ENCODE measurements around the gene NIPAL1.

Gene NIPAL1

DNA sequence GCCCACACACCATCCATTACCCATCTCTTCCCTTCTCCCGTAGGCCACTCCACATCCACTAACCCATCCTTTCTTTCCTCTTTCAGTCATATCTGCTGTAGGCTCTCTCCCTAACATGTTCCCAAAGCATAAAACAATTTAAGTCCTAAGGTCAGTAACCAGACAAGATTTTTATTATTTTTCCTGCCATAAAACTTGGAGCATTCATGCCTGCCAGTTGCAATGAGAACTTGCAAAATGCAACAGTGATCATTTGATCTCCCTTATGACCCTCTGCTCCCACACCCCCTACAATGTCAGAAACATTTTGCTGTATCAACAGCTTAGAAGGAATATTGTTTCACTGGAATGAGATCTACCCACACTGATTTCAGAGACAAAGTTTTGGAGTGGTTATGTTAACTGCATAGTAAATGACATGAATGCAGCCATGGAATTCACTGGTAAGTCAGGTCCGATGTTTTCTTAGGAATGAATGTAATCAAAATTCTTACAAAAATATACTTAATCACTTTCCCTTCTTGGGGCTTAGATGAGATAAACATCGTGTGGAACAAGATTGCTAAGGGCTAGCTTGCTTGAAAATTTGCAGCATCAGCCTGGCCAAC lies 5.7 kb downstream of the NIPAL1 start:
- Histone ChIP-seq H4K91ac (ENCODE audit: low read depth, low read length, poor library complexity) (no peak overlapping the region), H3K4ac (ENCODE audit: low read length) (no peak overlapping the region), H3K4me1 (ENCODE audit: control insufficient read depth in 2 of 2, insufficient read depth in 1 of 2, low read depth in 1 of 2, low read length in 2 of 2) (peaks cover 0 to 2% of the 10 kb centered on the region in 2 donors), H3K79me1 (ENCODE audit: low read depth, low read length) (no peaks in the 10 kb centered on the region), H3K36me3 (replicated peaks in 1 of 2; ENCODE audit: control insufficient read depth in 2 of 2, insufficient read depth in 2 of 2, low read length in 2 of 2) (no peaks in the 10 kb centered on the region), H3K23ac (ENCODE audit: low read depth, low read length, poor library complexity) (no peak overlapping the region), H4K8ac (ENCODE audit: low read depth, low read length) (no peak overlapping the region), H2BK12ac (ENCODE audit: low read length) (no peak overlapping the region), H2AK5ac (ENCODE audit: low read depth, low read length) (no peak overlapping the region), H3K18ac (ENCODE audit: low read length) (no peak overlapping the region), H3K14ac (ENCODE audit: low read length) (no peak overlapping the region), H2BK120ac (ENCODE audit: low read depth, low read length) (no peak overlapping the region), H2AFZ (ENCODE audit: low read length) (no peak overlapping the region), H3K9ac (ENCODE audit: low read depth, low read length, poor library complexity) (no peak overlapping the region), H3K27me3 (ENCODE audit: control insufficient read depth in 3 of 3, insufficient read depth in 3 of 3, low read depth in 1 of 3, low read length in 3 of 3) (peaks cover 0 to 16% (median 13%) of the 10 kb centered on the region in 3 experiments), H2BK15ac (ENCODE audit: low read length) (no peak overlapping the region), H2BK5ac (ENCODE audit: low read length) (no peak overlapping the region), H3K4me3 (ENCODE audit: low read length in 2 of 2) (no peak overlapping the region), H3K27ac (replicated peaks; ENCODE audit: low read length) (no peak overlapping the region), H3K9me3 (replicated peaks in 1 of 2; ENCODE audit: control insufficient read depth in 2 of 2, insufficient read depth in 1 of 2, low read depth in 1 of 2, low read length in 2 of 2) (peaks cover 0 to 1% of the 10 kb centered on the region in 2 donors), H3K4me2 (ENCODE audit: insufficient read depth, low read length, poor library complexity, severe bottlenecking) (no peak overlapping the region)
- 100% methylated on average over 1 of the region's 3 CpGs; no CpG with 5 or more reads in 1 of the 2 donors for WGBS, 2 donors (ENCODE audit: extremely low coverage in 2 of 2, insufficient read length in 2 of 2, insufficient replicate concordance in 1 of 2)
- no peak for DNase-seq (ENCODE audit: low spot score)

- no peak overlapping the region for H2BK120ac ChIP-seq (ENCODE audit: low read depth, low read length)
- H2BK15ac ChIP-seq (ENCODE audit: low read length), result no peak overlapping the region
- no peaks in the 10 kb centered on the region for H3K79me1 ChIP-seq (ENCODE audit: low read depth, low read length)
- H4K8ac ChIP-seq (ENCODE audit: low read depth, low read length), result no peak overlapping the region
- no peak overlapping the region for H3K4me2 ChIP-seq (ENCODE audit: insufficient read depth, low read length, poor library complexity, severe bottlenecking)
- no peak overlapping the region for H3K18ac ChIP-seq (ENCODE audit: low read length)
- H2BK5ac ChIP-seq (ENCODE audit: low read length), result no peak overlapping the region
- H3K27ac ChIP-seq (replicated peaks; ENCODE audit: low read length), result no peak overlapping the region
- no peak overlapping the region for H4K91ac ChIP-seq (ENCODE audit: low read depth, low read length, poor library complexity)
- H2AK5ac ChIP-seq (ENCODE audit: low read depth, low read length), result no peak overlapping the region
- peaks cover 0 to 1% (median 0%) of the 10 kb centered on the region in 3 experiments for H3K27me3 ChIP-seq (ENCODE audit: control insufficient read depth in 3 of 3, insufficient read depth in 3 of 3, low read depth in 1 of 3, low read length in 3 of 3)
- no peak overlapping the region for H3K4me3 ChIP-seq (ENCODE audit: low read length in 2 of 2)
- H2AFZ ChIP-seq (ENCODE audit: low read length), result no peak overlapping the region
- no peaks in the 10 kb centered on the region for H3K36me3 ChIP-seq (replicated peaks in 1 of 2; ENCODE audit: control insufficient read depth in 2 of 2, insufficient read depth in 2 of 2, low read length in 2 of 2)
- no CpG with 5 or more reads among the region's 4 CpGs for WGBS, 2 donors (ENCODE audit: extremely low coverage in 2 of 2, insufficient read length in 2 of 2, insufficient replicate concordance in 1 of 2)
- H3K9ac ChIP-seq (ENCODE audit: low read depth, low read length, poor library complexity), result no peak overlapping the region
- H3K23ac ChIP-seq (ENCODE audit: low read depth, low read length, poor library complexity), result no peak overlapping the region
- no peak overlapping the region for H3K14ac ChIP-seq (ENCODE audit: low read length)
- H3K4me1 ChIP-seq (ENCODE audit: control insufficient read depth in 2 of 2, insufficient read depth in 1 of 2, low read depth in 1 of 2, low read length in 2 of 2), result no peaks in the 10 kb centered on the region
- no peak for DNase-seq (ENCODE audit: low spot score)
- no peak overlapping the region for H3K4ac ChIP-seq (ENCODE audit: low read length)
- peaks cover 0 to 1% of the 10 kb centered on the region in 2 donors for H3K9me3 ChIP-seq (replicated peaks in 1 of 2; ENCODE audit: control insufficient read depth in 2 of 2, insufficient read depth in 1 of 2, low read depth in 1 of 2, low read length in 2 of 2)
- H2BK12ac ChIP-seq (ENCODE audit: low read length), result no peak overlapping the region
These were observed 8.0 kb downstream of the NIPAL1 start for GRCh38 chr4:48024522-48024921.

DNA sequence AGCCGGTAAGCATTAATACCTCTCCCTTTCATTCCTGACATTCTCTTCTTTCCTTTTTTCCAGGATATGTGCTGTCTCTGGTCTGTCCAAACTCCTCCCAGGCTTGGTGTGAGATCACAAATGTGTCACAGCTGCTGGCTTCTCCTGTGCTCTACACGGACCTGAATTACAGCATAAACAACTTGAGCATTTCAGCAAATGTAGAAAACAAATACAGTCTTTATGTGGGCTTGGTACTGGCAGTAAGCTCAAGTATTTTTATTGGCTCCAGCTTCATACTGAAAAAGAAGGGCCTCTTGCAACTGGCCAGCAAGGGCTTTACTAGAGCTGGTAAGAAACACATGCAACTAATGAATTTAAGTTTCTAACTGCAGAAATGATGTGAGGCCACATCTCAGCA lies 8.4 kb downstream of the NIPAL1 start:
- Histone ChIP-seq H3K9me3 (replicated peaks in 1 of 2; ENCODE audit: control insufficient read depth in 2 of 2, insufficient read depth in 1 of 2, low read depth in 1 of 2, low read length in 2 of 2) (peaks cover 0 to 1% of the 10 kb centered on the region in 2 donors), H3K14ac (ENCODE audit: low read length) (no peak overlapping the region), H3K27me3 (ENCODE audit: control insufficient read depth in 3 of 3, insufficient read depth in 3 of 3, low read depth in 1 of 3, low read length in 3 of 3) (no peaks in the 10 kb centered on the region), H3K18ac (ENCODE audit: low read length) (no peak overlapping the region), H3K79me1 (ENCODE audit: low read depth, low read length) (no peaks in the 10 kb centered on the region), H3K4ac (ENCODE audit: low read length) (no peak overlapping the region), H3K23ac (ENCODE audit: low read depth, low read length, poor library complexity) (no peak overlapping the region), H2AK5ac (ENCODE audit: low read depth, low read length) (no peak overlapping the region), H2AFZ (ENCODE audit: low read length) (no peak overlapping the region), H3K36me3 (replicated peaks in 1 of 2; ENCODE audit: control insufficient read depth in 2 of 2, insufficient read depth in 2 of 2, low read length in 2 of 2) (no peaks in the 10 kb centered on the region), H2BK120ac (ENCODE audit: low read depth, low read length) (no peak overlapping the region), H2BK15ac (ENCODE audit: low read length) (no peak overlapping the region), H3K4me3 (ENCODE audit: low read length in 2 of 2) (no peak overlapping the region), H3K27ac (replicated peaks; ENCODE audit: low read length) (no peak overlapping the region), H4K8ac (ENCODE audit: low read depth, low read length) (no peak overlapping the region), H2BK5ac (ENCODE audit: low read length) (no peak overlapping the region), H4K91ac (ENCODE audit: low read depth, low read length, poor library complexity) (no peak overlapping the region), H3K9ac (ENCODE audit: low read depth, low read length, poor library complexity) (no peak overlapping the region), H3K4me2 (ENCODE audit: insufficient read depth, low read length, poor library complexity, severe bottlenecking) (no peak overlapping the region), H3K4me1 (ENCODE audit: control insufficient read depth in 2 of 2, insufficient read depth in 1 of 2, low read depth in 1 of 2, low read length in 2 of 2) (no peaks in the 10 kb centered on the region), H2BK12ac (ENCODE audit: low read length) (no peak overlapping the region)
- WGBS, 2 donors (ENCODE audit: extremely low coverage in 2 of 2, insufficient read length in 2 of 2, insufficient replicate concordance in 1 of 2), result no CpG with 5 or more reads among the region's 2 CpGs
- no peak for DNase-seq (ENCODE audit: low spot score)

DNA sequence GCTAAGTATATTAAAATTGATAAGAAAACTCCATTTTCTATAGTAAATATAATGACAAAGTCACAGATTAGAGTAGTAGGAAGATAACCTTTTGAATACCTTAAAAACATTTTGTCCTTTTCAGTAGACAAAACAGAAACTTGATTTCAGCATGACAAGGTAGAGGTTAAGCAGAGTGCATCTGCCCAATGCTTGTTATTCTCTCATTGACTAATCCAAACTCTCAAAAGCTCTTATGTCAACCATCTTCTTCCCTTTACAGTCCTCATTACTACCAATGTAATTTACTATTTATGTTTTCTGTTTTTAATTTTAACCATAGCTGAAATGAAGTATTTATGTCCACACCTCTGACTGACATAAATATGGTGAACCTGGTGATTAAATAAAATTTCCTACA lies 11.1 kb downstream of the NIPAL1 start:
- DNase-seq (ENCODE audit: low spot score), result no peak
- Histone ChIP-seq H2AK5ac (ENCODE audit: low read depth, low read length) (no peak overlapping the region), H3K4me3 (ENCODE audit: low read length in 2 of 2) (no peak overlapping the region), H2BK120ac (ENCODE audit: low read depth, low read length) (no peak overlapping the region), H3K23ac (ENCODE audit: low read depth, low read length, poor library complexity) (no peak overlapping the region), H3K79me1 (ENCODE audit: low read depth, low read length) (no peaks in the 10 kb centered on the region), H2BK15ac (ENCODE audit: low read length) (no peak overlapping the region), H3K4ac (ENCODE audit: low read length) (no peak overlapping the region), H4K91ac (ENCODE audit: low read depth, low read length, poor library complexity) (no peak overlapping the region), H3K4me2 (ENCODE audit: insufficient read depth, low read length, poor library complexity, severe bottlenecking) (no peak overlapping the region), H3K9ac (ENCODE audit: low read depth, low read length, poor library complexity) (no peak overlapping the region), H3K4me1 (ENCODE audit: control insufficient read depth in 2 of 2, insufficient read depth in 1 of 2, low read depth in 1 of 2, low read length in 2 of 2) (peaks cover 0 to 1% of the 10 kb centered on the region in 2 donors), H3K27ac (replicated peaks; ENCODE audit: low read length) (no peak overlapping the region), H3K9me3 (replicated peaks in 1 of 2; ENCODE audit: control insufficient read depth in 2 of 2, insufficient read depth in 1 of 2, low read depth in 1 of 2, low read length in 2 of 2) (peaks cover 0 to 1% of the 10 kb centered on the region in 2 donors), H3K36me3 (replicated peaks in 1 of 2; ENCODE audit: control insufficient read depth in 2 of 2, insufficient read depth in 2 of 2, low read length in 2 of 2) (no peaks in the 10 kb centered on the region), H2BK5ac (ENCODE audit: low read length) (no peak overlapping the region), H4K8ac (ENCODE audit: low read depth, low read length) (no peak overlapping the region), H3K27me3 (ENCODE audit: control insufficient read depth in 3 of 3, insufficient read depth in 3 of 3, low read depth in 1 of 3, low read length in 3 of 3) (no peaks in the 10 kb centered on the region), H2AFZ (ENCODE audit: low read length) (no peak overlapping the region), H3K14ac (ENCODE audit: low read length) (no peak overlapping the region), H3K18ac (ENCODE audit: low read length) (no peak overlapping the region), H2BK12ac (ENCODE audit: low read length) (no peak overlapping the region)
